SK-N-MC (cell line): ENCODE measurements around the gene WDR62.

Experiments used
- EZH2 ChIP-seq: fragments of 200-600 bp; sonication (generic); IDR thresholded peaks from one replicate; pipeline ENCODE4 v1.6.1; 2017; ENCODE audit warnings: antibody characterized with exemption
- FOXP2 ChIP-seq: optimal IDR thresholded peaks from 2 replicates; pipeline ENCODE3; 2011; ENCODE audit warnings: mild to moderate bottlenecking, moderate library complexity; ENCODE audit not compliant: insufficient read depth; ENCODE audit errors: extremely low read length, control extremely low read depth
- POLR2AphosphoS5 ChIP-seq: IDR thresholded peaks from 2 replicates; pipeline ENCODE4 v1.6.1; 2012; ENCODE audit warnings: mild to moderate bottlenecking, low read depth, low read length, borderline replicate concordance

DNA sequence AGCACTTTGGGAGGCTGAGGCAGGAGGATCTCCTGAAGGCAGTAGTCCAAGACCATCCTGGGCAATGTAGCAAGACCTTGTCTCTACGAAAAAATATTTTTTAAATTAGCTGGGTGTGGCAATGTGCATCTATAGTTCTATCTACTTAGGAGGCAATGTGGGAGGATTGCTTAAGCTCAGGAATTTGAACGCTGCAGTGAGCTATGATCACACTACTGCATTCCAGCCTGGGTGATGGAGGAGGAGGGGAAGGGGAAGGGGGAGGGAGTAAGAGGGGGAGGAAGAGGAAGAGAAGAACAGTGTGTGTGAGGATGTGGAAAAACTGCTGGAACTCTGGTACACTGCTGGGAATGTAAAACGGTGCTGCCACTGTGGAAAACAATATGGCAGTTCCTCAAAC lies 12.9 kb upstream of the WDR62 start:
- TF ChIP-seq EZH2: no peak
- TF ChIP-seq POLR2AphosphoS5: no peak
- no peak for TF ChIP-seq FOXP2
